Measurements from ENCODE around the gene ANXA6.

The ANXA6 gene

DNA sequence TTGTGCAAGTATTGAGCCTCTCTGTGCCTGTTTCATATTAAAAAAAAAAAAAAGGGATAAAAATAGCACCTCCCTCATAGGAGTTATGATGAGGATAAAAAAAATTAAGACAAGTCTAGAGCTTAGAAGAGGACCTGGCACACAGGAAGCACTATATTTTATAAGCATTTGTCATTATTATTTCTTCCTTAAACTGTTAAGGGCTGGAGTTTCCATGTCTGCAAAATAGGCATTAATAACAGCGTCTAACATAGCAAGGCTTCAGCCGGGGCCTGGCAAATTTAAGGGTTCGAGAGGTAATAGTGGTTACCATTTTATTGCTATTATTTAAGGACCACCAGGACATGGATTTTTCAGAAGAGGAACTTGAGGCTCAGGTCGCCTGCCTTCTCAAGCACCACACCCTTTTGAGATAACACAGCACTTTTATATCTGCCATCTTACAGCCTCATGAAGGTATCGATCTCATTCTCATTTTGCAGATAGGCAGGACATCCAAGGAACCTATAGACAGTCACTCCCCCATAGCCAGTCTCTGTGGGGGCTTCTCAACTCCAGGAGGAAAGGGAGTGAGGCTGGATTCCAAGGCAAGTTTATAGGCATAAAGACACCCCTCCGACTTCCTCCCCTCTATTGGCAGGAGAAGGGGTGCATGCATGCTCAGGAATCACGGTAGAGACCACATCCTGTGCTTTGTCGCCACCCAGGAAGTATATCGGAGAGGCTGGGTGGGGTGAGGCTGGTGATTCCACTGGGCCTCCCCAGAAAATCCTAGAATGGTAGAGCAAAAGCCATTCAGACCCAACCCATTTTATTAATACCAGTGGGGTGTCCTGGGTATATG, 2.4 kb downstream of the ANXA6 start:
- in situ Hi-C loops (cut with MboI; ENCODE audit: low sequenced_read_pairs) = no loop called here

GRCh38 chr5:151153766-151154272, 3.8 kb downstream of the ANXA6 start:
- in situ Hi-C loops (cut with MboI; ENCODE audit: low sequenced_read_pairs) = no loop called here

GRCh38 chr5:151153300-151153699, 4.3 kb downstream of the ANXA6 start:
- in situ Hi-C loops (cut with MboI; ENCODE audit: low sequenced_read_pairs) = no loop called here

- in situ Hi-C loops (cut with MboI; ENCODE audit: low sequenced_read_pairs) = no loop called here
Measured at GRCh38 chr5:151151793-151152192, 5.8 kb downstream of the ANXA6 start.

DNA sequence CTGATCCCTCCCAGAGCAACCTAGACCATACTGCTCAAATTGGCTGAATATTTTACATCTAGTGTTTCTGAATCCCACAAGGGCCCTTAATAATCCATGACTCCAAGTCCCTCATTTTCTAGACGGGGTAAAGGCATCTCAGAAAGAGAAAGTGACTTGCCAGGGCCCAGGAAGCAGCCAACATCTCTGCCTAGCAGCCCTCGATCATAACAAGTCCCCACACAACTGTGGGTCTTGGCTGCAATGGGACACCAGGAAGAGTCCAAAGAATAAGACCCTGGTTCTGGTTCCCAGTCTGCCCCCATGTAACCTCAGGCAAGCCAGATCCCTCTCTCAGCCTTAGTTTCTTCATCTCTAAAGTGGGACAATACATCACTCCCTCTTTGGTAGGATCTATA, 6.3 kb downstream of the ANXA6 start:
- in situ Hi-C loops (cut with MboI; ENCODE audit: low sequenced_read_pairs) = no loop called here

DNA sequence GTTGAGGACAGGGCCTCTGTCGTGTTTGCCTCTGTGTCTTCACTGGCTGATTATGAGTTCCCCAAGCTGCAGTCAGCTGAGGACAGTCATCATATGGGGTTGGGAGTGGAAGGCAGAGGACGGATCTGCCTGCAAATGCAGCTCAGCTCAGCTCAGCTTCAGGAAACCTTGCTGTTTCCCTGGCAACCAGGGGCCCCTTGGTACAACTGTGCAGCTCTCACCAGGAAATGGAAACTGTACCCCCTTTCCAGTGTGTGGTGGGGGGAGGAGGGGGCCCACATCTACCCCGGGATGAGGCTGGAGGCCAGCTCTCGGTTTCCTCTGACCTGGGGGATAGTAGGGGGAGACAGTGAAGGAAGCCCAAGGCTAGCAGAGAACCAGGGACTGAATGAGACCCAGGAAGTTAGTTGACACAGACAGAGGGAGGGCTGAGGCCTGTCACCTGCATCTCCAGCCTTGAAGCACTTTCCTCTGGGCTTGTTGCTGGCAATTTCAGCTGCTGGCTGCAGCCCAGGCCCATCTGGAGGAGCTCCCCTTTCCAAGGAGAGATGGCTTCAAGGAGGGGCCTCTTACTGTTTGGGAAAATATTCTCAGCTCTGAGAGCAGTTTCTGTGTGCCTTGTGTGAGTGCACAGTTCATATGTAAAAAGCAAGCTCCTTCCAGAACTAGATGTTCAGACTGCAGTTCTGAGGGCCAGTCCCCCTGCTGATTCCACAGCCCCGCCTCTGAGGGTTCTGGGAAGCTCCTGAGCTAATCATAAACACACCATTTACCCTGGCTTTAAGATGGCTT, 6.9 kb downstream of the ANXA6 start:
- in situ Hi-C loops (cut with MboI; ENCODE audit: low sequenced_read_pairs) = no loop called here

DNA sequence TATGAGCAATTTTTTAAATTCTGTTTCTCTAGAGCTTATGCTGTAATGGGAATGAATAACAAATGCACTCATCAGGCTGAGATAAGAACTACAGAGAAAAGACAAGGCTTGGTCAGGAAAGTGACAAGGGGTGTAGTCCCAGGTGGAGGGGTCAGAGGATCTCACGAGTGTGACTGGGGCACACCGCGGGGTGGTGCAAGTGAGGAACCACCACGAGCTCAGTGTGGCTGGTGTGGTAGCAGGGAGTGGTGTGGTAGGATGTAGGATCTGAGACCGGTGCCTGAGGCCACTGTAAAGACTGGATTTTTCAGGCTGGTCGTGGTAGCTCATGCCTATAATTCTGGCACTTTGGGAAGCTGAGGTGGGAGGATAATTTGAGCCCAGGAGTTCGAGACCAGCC, 9.0 kb downstream of the ANXA6 start:
- in situ Hi-C loops (cut with MboI; ENCODE audit: low sequenced_read_pairs) = no loop called here

- in situ Hi-C loops (cut with MboI; ENCODE audit: low sequenced_read_pairs) = no loop called here
Measured at GRCh38 chr5:151147033-151147432, 10.5 kb downstream of the ANXA6 start.

DNA sequence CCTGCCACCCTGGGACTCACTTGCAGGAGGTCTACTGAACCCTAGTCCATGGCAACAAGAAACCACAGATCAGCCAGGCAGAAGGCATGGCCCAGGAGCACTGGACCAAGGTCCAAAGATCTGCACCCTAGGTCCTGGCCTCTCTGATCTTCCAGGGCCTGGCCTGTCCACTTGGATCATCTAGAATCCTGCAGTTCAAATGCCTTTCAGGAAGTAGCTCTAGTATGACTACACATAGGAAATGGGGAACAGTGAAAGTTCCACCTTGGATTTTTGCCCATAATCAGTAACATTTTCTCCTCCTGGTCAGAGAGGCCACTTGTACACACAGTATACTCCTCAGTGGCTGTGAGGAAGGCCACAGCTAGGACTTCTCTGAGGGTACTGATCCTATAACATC, 11.5 kb downstream of the ANXA6 start:
- in situ Hi-C loops (cut with MboI; ENCODE audit: low sequenced_read_pairs) = no loop called here

GRCh38 chr5:151144922-151145321, 12.7 kb downstream of the ANXA6 start:
- in situ Hi-C loops (cut with MboI; ENCODE audit: low sequenced_read_pairs) = no loop called here

DNA sequence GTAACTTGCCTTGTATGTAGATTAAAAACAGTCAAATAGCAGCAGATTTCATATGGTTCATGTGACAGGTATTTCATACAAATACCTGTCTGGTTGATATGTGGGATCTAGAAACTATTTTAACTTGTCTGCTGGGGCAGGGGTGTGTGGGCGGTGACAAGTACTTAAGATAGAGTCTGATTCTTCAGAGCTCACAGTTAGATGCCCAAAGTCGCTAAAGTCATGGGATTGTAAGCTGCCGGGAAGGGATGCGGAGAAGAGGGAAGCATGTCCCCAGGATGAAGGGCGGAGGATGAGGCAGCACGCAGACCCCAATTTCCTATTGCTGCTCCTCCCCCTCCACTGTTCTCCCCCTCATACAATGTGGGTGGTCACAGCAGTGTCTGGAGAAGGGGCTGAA, 13.3 kb downstream of the ANXA6 start:
- in situ Hi-C loops (cut with MboI; ENCODE audit: low sequenced_read_pairs) = no loop called here

DNA sequence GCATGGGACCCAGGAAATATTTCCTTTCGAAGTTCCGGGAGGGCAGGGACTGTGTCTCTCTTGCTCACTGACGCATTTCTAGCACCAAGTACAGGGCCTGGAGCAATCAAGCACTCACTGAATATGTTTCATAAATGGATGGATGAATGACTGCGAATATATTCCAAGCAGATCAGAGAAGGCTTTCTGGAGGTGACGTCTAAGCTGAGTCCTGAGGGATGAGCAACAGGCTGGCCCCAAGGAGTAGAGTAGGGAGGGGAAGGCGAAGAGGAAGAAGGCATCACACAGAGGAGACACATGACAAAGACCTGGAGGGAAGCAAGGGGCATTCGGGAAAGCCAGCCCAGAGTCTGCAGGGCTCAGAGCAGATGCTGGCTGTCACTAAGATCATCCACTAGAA, 13.9 kb downstream of the ANXA6 start:
- in situ Hi-C loops (cut with MboI; ENCODE audit: low sequenced_read_pairs) = no loop called here

DNA sequence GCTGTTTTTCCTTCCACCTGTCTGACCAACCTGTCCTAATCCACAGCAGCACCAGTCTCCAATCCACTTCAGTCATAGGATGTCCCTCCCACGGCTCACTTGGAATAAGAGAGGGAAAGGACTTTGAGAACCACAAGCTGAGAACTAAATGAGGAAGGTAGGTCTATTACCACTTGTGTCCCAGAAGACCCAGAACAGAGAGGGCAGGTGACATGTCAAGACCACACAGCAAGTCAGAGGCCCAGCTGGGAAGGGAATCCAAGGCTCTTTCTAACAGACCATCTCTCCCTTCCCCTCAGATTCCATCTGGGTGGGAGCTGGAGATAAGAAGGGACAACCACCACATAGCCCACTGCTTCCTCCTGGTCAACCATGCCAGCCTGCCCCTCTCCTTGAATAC, 14.6 kb downstream of the ANXA6 start:
- in situ Hi-C loops (cut with MboI; ENCODE audit: low sequenced_read_pairs) = no loop called here

GRCh38 chr5:151141535-151141934, 16.0 kb downstream of the ANXA6 start:
- in situ Hi-C loops (cut with MboI; ENCODE audit: low sequenced_read_pairs) = no loop called here

DNA sequence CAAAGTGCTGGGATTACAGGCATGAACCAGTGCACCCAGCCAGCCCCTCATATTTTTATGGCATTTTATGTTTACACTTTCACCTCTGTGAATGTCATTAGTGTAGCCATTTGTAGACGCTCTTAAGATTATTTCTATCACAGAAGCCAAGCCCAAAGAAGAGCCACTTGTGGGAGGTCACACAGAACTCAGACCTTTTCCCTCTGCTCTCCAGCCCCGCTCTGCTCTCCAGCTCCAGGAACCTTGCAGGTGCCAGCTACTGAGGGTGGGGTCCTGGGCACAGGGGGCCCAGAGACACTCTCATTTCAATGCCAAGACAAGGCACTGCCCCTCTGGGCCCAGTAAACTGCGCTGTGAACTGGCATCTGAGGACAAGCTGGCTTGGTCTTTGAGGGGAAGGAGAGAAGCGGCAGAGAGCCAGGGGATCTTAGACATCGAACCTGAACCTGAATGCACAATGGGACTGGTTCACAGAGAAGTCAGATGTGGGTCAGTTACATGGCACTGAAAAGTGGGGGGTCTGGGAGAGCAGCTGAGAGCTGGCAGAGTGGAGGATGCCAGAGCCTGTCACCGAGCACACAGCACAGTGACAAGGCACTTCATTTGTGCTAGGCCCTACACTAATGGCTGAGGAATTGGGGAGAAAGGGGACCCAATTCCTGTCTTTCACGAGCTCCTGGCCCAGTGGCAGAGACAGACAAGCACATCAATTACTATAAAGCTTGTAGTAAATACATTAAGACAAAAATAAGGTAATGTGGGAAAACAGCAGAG, 16.7 kb downstream of the ANXA6 start:
- in situ Hi-C loops (cut with MboI; ENCODE audit: low sequenced_read_pairs) = no loop called here

GRCh38 chr5:151139646-151140045, 17.9 kb downstream of the ANXA6 start:
- in situ Hi-C loops (cut with MboI; ENCODE audit: low sequenced_read_pairs) = no loop called here

- in situ Hi-C loops (cut with MboI; ENCODE audit: low sequenced_read_pairs) = no loop called here
Measured at GRCh38 chr5:151139015-151139414, 18.6 kb downstream of the ANXA6 start.

DNA sequence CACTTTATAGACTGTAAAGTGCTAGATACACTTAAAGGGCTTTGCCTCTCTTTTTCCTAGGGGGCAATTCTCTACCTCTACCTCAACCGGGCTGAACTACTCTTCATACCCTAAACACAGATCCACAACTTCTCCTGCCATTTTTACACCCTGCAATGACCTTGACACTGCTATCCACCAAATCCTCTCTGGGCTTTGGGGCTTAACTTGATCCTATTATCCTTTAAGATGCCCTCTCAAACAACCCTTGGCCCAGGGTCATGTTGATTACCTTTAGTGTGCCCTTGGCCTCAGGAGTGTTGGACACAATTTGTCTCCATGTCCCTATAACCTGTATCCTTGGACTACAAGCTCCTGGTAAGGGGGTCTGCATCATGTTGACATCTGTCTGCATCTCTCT, 19.5 kb downstream of the ANXA6 start:
- in situ Hi-C loops (cut with MboI; ENCODE audit: low sequenced_read_pairs) = no loop called here

DNA sequence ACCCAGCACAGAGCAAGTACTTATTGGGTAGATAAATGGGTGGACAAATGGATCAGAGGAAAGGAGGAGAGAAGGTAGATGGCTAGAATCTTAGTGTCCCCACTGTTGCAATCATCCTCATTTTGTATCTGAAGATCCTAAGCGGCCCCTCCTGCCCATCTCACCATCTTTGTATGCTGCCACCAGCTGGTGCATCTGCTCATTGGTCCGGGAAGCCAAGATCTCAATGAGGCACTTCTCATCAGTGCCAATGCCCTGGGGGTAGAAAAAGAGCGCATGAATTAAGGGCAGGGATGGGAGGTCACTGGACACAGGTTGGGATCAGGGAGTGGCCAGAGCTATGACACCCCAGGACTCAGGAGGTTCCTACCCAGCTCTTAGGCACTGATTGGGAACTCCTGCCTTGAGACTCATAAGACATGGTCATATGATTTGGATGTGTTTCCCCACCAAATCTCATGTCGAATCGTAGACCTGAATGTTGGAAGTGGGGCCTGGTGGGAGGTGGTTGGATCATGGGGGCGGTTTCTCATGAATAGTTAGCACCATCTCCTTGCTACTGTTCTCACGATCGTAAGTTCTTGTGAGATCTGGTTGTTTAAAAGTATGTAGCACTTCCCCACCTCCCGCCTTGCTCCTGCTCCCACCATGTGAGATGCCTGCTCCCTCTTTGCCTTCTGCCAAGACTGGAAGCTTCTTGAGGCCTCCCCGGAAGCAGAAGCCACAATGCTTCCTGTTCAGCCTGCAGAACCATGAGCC, 20.3 kb downstream of the ANXA6 start:
- in situ Hi-C loops (cut with MboI; ENCODE audit: low sequenced_read_pairs) = no loop called here

DNA sequence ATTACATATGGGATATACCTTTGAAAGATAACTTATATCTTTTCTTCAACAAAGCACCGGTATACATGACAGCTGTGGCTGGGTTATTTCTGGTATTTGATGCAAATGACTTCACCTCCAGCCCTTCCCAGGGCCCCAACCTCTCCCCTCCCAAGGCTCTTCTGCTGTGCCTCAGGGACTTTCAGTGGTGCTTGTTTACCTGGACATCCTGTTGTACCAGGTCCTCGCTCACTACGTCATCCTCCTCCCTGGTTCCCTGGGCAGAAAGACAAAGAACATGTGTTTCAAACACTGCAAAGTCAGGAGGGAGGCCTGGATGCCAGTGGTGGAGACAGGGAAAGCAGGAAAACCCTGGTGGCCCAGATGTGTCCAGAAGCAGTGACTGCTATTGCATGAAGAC, 23.4 kb downstream of the ANXA6 start:
- in situ Hi-C loops (cut with MboI; ENCODE audit: low sequenced_read_pairs) = no loop called here

- in situ Hi-C loops (cut with MboI; ENCODE audit: low sequenced_read_pairs) = no loop called here
Measured at GRCh38 chr5:151132963-151133362, 24.6 kb downstream of the ANXA6 start.

All from HL-60/S4 treated with phorbol 12-myristate 13-acetate at 8.2 ng/mL for 4 days and 3 days (cell line).